Measurements from ENCODE around the gene UBA1.

UBA1 gene

DNA sequence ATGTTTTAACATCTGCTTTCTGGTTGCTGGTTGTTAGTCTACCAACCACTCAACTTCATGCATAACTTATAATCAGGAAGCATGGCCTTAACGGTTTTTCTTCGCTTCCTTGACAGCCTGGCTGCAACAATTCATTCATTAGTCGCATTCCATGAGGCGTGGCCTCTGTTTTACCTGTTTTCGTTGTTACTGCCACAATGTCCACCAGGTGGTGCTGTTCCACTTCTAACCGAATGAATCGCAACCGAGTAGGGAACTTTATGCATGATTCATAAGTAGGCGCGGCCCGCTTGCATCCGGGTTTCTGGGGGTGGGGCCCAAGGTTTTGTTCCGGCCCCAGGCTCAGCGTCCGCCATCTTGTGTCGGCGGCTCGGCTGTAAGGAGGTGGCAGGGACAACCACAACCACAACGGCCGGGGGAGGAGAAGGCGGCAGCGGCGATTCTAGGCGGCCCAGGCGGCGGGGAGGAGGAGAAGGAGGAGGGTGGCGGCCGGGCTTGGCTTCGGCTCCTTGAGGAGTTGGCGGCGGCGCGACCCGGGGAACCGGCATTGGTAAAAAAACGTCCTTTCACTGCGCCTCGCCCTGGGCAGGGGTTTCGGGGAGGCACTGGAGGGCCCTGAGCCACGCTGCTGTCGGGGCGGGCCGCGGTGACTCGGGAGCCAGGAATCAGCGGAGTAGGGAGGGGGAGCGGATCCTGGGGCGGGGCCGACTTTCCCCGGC lies at the start of gene UBA1:
Gene UBA1, plus strand, starts transcription at position 355 of the 719 bp plus-strand sequence. CDS start 4,974 bp downstream, outside the sequence.
- Histone ChIP-seq H3K36me3 (replicated peaks; ENCODE audit: insufficient read depth, low read length) (no peaks in the 10 kb centered on the region), H3K9me2 (replicated peaks; ENCODE audit: insufficient read depth, low read length) (no peaks in the 10 kb centered on the region), H3K9me3 (replicated peaks; ENCODE audit: insufficient read depth, low read length) (no peaks in the 10 kb centered on the region), H3K27ac (ENCODE audit: low read length) (peak within 1 kb of the TSS; percentile 57; the same call in 1 of the 2 replicates), H3F3A (ENCODE audit: insufficient read depth, low read length) (peaks cover 20% of the 10 kb centered on the region; the same call in 1 of the 2 replicates), H3K4me3 (ENCODE audit: low read length) (peak within 1 kb of the TSS; percentile 86), H4K20me1 (ENCODE audit: insufficient read depth, low read length) (no peaks in the 10 kb centered on the region), H3K9ac (ENCODE audit: low read length) (peak within 1 kb of the TSS; percentile 96), H3K4me2 (ENCODE audit: low read depth, low read length) (peak within 1 kb of the TSS; percentile 87), H3K4me1 (ENCODE audit: low read length) (peaks cover 14% of the 10 kb centered on the region; the same call in 1 of the 2 replicates), H3K27me3 (replicated peaks; ENCODE audit: insufficient read depth, low read length) (no peaks in the 10 kb centered on the region), H3K79me2 (ENCODE audit: low read length) (peaks cover 58% of the 10 kb centered on the region), H2AFZ (ENCODE audit: low read length) (peak within 1 kb of the TSS; percentile 52)
- no peak for TF ChIP-seq EZH2phosphoT487 (IDR thresholded peaks at IDR 0.05; ENCODE audit: low read length)
- peak; percentile 67 for TF ChIP-seq CTCF (IDR thresholded peaks at IDR 0.05; ENCODE audit: low read length)
- DNase-seq, result peak; percentile 91

DNA sequence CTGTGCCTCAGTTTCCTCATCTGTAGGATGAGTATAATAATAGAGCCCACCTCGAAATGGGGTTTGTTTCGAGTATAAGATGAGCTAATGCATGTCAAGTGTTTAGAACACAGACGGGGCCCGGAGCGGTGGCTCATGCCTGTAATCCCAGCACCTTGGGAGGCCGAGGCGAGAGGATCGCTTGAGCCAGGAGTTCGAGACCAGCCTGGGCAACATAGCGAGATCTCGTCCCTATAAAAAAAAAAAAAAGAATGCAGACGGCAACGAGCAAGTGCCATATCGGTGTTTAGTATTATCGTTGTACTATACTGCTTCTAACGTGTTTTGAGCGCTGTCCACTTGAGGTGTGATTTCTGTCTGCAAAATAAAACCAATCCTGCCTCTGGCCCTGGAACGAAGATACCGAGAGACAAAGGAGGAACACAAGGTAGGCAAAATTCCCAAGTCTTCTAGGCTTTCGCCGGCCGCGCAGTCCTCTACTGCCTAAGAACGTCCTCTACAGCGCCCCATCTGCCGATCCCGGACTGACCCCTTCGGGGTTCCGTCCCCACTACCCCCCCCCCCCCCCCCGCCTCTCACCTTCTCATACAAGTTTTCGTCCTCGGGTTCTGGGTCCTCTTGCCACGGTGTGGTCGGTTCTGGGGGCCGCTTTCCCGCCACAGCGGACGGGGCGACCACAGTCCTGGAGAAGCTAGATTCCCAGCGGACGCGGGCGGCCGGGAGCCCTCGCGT lies 49.6 kb upstream of the UBA1 start:
- Histone ChIP-seq H3K4me3 (ENCODE audit: low read length) (peak overlapping the region; percentile 85), H3K9me2 (replicated peaks; ENCODE audit: insufficient read depth, low read length) (no peaks in the 10 kb centered on the region), H3K4me2 (ENCODE audit: low read depth, low read length) (peak overlapping the region; percentile 66), H4K20me1 (ENCODE audit: insufficient read depth, low read length) (peaks cover 3% of the 10 kb centered on the region; the same call in 1 of the 2 replicates), H3K9me3 (replicated peaks; ENCODE audit: insufficient read depth, low read length) (no peaks in the 10 kb centered on the region), H3F3A (ENCODE audit: insufficient read depth, low read length) (peaks cover 6% of the 10 kb centered on the region; the same call in 1 of the 2 replicates), H3K27me3 (replicated peaks; ENCODE audit: insufficient read depth, low read length) (no peaks in the 10 kb centered on the region), H3K27ac (ENCODE audit: low read length) (peak overlapping the region; percentile 98), H3K9ac (ENCODE audit: low read length) (peak overlapping the region; percentile 96), H2AFZ (ENCODE audit: low read length) (peak overlapping the region; percentile 61), H3K4me1 (ENCODE audit: low read length) (no peaks in the 10 kb centered on the region), H3K79me2 (ENCODE audit: low read length) (peaks cover 54% of the 10 kb centered on the region), H3K36me3 (replicated peaks; ENCODE audit: insufficient read depth, low read length) (no peaks in the 10 kb centered on the region)
- peak; percentile 46 for DNase-seq
- TF ChIP-seq EZH2phosphoT487 (IDR thresholded peaks at IDR 0.05; ENCODE audit: low read length) (no peak), EZH2 (optimal IDR thresholded peaks at IDR 0.05; ENCODE audit: low read depth, low read length) (no peak), CTCF (IDR thresholded peaks at IDR 0.05; ENCODE audit: low read length) (no peak)

GRCh38 chrX:47144626-47145394 lies 48.8 kb upstream of the UBA1 start, which contains the start of the genes NDUFB11 and RBM10:
TSS of gene NDUFB11 (minus strand) at chrX:47144702. CDS start at chrX:47144679, 23 bp downstream.
TSS of gene RBM10 (plus strand) at chrX:47145221. CDS start at chrX:47147482, 2,261 bp downstream.
- Histone ChIP-seq H3K27ac (ENCODE audit: low read length) (peak within 1 kb of the TSS; percentile 98), H3K36me3 (replicated peaks; ENCODE audit: insufficient read depth, low read length) (no peaks in the 10 kb centered on the region), H3K27me3 (replicated peaks; ENCODE audit: insufficient read depth, low read length) (no peaks in the 10 kb centered on the region), H3F3A (ENCODE audit: insufficient read depth, low read length) (peaks cover 6% of the 10 kb centered on the region; the same call in 1 of the 2 replicates), H3K9ac (ENCODE audit: low read length) (peak within 1 kb of the TSS; percentile 96), H3K4me1 (ENCODE audit: low read length) (no peaks in the 10 kb centered on the region), H3K79me2 (ENCODE audit: low read length) (peaks cover 61% of the 10 kb centered on the region), H2AFZ (ENCODE audit: low read length) (peak within 1 kb of the TSS; percentile 61), H3K9me2 (replicated peaks; ENCODE audit: insufficient read depth, low read length) (no peaks in the 10 kb centered on the region), H3K4me3 (ENCODE audit: low read length) (peak within 1 kb of the TSS; percentile 85), H3K9me3 (replicated peaks; ENCODE audit: insufficient read depth, low read length) (no peaks in the 10 kb centered on the region), H4K20me1 (ENCODE audit: insufficient read depth, low read length) (peaks cover 3% of the 10 kb centered on the region; the same call in 1 of the 2 replicates), H3K4me2 (ENCODE audit: low read depth, low read length) (peak within 1 kb of the TSS; percentile 69)
- peak; percentile 93 for DNase-seq
- no peak for TF ChIP-seq EZH2phosphoT487 (IDR thresholded peaks at IDR 0.05; ENCODE audit: low read length)
- peak; percentile 55 for TF ChIP-seq CTCF (IDR thresholded peaks at IDR 0.05; ENCODE audit: low read length)
- TF ChIP-seq EZH2 (optimal IDR thresholded peaks at IDR 0.05; ENCODE audit: low read depth, low read length), result no peak

Measured in MM.1S (cell line).